GM15510 (cell line): ENCODE results near the gene SLC37A3.

Source experiments
- POLR2A ChIP-seq: IDR thresholded peaks from 3 replicates; pipeline ENCODE4 v1.6.1; 2011; ENCODE audit warnings: borderline replicate concordance; ENCODE audit not compliant: insufficient read length; ENCODE audit errors: extremely low read depth

The SLC37A3 gene

DNA sequence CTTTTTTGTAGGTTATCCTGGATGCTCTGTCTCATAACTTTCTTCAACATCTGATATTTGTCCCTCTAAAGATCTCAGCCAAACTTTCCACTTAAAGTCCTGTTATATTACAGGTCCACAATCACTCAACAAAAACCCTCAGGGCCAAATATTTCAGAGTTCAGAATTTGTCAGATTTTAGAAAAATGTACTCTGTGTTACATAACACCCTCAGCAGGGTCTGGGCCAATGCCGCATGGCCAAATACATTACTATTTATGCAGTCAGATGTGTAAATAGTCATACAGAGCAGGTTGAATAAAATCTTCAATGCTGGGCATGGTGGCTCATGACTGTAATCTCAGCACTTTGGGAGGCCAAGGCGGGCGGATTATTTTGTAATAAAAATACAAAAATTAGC lies 17.0 kb upstream of the SLC37A3 start:
- TF ChIP-seq POLR2A: no peak

DNA sequence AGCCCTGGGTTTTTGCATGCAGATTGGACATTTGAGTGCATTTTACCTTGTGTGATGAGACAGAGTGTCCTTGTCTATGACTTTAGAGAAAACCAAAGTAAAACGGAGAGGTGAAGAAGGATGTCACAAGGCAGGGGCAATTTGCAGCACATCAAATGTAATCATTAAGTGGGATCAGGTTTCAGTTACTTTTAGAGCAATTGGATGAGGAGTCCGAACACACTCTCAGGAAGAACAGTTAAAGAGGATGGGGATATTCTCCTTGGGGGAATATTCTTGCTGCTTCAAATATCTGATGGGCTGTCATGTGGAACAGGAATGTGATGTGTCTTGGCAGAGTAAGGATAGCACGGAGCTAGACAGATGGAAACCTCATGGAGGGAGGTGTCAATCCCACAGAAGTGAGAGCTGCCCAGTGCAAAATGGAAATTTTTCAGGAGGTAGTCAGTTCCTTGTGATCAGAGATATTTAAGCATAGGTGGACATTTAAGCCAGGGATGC lies 6.3 kb upstream of the SLC37A3 start:
- no peak for TF ChIP-seq POLR2A

DNA sequence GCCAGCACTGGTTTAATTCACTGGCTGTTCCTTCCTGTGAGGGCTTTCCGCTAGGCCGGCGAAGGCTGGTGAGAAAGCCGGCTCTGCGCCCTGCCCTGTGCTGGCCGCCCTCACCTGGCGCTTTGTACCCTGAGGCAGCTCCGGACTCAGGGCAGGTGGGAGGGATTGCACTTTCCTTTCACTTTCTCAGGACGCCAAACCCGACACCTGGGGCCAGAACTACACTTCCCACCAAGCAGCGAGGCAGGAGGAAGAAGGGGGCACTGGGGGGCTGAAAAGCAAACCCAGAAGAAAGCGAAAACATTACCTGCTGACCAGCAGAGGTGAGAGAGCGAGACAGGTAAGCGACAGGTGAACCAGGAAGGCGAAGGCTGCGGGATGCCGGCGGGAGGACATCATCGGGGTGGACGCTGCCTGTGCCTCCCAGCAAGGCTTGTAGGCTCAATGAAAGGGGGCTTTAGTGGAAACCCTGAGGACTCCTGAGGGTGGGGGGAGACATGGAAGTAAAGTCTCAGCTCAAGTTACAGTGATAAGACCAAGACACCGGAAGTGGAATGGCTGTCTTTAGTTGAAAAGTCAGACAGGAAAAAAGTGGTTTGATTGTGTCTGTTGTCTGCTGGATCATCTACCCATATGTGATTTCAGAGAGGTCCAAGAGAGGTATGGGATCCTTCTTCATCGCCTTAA lies 5.7 kb upstream of the SLC37A3 start, which contains the start of gene RAB19:
RAB19 (plus strand) TSS at position 181 of the 687 bp plus-strand sequence. CDS start 3,589 bp downstream, outside the sequence.
- no peak for TF ChIP-seq POLR2A

DNA sequence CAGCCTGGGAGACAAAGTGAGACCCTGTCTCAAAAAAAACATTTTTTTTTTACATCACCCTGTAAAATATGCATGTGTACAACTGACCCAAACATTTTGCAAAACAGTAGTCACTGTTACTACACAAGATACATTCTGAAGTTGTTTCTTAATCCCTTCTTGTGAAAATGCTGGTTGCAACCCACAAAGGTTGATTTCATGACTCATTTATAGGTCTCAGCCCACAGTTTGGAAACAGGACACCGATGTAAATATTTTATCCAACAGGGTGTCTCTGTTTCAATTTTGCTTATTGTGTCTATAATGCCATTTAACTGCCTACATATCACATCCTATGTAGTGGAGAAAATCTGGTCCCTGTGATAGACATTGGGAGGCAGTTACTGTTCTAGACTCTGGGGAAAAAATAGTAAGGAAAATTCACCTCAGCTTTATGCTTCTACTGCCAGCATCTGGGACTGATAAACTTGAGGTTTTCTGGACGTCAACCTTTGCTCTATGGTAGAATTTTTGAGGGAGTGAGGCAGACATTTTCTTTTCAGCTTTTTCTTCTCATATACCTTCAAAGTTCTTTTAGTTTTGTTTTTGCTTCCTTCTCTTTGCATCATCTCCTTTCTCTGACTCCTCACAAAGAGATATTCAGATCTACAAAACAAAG lies 4.0 kb upstream of the SLC37A3 start:
- no peak for TF ChIP-seq POLR2A

DNA sequence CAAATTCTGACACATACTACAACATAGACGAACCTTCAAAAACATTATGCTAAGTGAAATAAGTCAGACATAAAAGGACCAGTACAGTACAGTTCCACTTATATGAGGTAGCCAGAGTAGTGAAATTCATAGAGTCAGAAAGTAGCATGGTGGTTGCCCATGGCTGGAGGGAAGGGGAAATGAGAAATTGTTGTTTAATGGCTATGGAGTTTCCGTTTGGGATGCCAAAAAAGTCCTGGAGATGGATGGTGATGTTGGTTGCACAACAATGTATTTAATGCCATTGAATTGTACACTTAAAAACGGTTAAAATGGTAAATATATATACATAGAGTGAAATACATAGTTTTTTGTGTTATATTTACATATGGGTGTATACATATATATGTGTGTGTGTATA lies 2.1 kb upstream of the SLC37A3 start:
- TF ChIP-seq POLR2A: no peak

DNA sequence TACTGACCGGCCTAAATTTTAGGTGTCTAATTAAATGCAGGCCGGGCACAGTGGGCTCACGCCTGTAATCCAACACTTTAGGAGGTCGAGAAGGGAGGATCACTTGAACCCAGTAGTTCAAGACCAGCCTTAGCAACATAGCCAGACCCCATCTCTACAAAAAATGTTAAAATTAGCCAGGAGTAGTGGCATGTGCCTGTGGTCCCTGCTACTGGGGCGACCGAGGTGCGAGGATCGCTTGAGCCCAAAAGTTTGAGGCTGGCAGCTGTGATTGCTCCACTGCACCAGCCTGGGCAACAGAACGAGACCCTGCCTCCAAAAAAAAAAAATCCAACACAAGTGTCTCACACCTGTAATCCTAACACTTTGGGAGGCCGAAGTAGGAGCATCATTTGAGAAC lies 491 bp upstream of the SLC37A3 start:
- TF ChIP-seq POLR2A: no peak

DNA sequence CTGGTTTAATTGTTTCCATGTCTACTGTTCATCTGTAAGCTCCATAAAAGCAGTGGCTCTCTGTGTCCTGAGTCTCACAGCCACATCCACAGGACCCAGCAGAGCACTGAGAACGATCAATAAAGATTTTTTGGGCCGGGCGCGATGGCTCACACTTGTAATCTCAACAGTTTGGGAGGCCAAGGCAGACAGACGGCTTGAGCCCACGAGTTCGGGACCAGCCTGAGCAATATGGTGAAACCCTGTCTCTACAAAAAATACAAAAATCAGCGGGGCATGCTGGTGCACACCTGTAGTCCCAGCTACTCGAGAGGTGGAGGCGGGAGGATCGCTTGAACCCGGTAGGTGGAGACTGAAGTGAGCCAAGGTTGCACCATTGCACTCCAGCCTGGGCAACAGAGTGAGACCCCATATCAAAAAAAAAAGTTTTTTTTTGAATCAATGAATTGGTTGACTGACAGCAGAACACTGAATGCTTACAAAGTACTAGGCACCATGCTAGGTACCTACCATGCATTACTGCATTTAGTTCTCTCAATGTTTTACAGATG lies 4.5 kb downstream of the SLC37A3 start:
- TF ChIP-seq POLR2A: no peak

DNA sequence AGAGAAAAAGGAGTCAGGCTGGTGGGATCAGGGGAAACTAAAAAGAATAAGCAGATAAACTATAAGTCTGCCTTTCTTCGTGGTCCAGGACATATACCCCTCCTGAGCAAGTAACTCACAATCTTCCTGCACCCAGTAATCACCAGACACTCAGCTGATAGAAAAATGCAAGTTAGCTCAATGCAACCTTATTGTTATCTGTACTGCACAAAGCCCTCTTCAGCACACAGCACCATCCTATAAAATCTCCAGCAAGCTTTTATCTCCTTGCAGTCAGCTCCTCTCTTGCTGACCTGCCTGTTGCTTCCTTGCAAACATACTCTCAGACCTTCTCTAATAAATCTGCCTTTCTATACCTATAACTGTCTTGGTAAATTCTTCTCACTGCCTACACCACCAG lies 6.7 kb downstream of the SLC37A3 start:
- no peak for TF ChIP-seq POLR2A

DNA sequence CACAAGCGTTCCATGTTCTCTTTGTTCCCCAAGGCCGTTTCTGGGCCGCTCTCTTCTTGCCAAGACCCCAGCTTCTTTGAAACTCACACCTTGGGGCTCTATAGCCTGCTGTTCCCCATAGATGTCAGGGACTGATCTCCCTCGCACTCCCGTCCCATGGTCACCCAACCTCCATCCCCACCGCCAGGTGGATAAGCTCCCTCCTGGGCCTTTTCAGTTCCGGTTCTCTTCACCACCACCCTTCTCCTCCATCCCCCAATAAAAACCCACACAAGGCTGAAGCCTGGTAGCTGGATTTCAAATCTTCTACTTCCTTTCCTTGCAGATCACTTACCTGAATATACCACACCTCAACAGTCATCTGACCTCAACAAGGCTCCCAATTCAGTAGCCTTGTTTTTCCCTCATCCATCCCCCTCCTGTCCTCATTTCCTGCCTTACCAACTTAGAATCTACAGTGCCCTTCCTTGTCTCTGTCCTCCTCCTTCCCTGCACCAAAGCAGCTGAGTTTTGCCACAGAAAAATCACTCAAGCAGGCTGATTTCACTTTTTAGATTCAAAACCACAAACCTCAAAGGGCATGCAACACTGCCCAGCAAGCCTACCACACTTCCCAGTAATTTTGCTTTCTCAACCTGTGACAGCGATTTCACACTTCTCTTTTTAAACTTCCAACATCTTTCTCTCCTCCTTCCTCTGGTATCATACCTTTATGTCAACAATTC lies 7.7 kb downstream of the SLC37A3 start:
- no peak for TF ChIP-seq POLR2A

DNA sequence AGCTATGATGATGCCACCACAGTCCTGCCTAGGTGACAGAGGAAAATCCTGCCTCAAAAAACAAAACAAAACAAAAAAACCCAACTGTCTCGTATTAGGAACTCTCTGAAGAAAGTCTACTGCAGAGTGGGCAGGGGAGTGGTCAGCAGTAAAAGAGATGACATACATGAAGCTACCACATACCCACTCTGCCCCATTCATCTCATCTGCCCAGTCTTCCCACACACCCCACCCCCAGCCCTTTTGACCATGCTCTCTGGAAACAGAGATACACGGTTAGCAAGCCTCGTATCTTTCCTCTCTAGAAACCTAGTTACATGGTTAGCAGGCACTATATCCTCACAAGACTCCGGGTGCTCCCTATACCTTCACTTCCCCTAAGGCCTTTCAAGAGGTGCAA lies 8.3 kb downstream of the SLC37A3 start:
- no peak for TF ChIP-seq POLR2A

DNA sequence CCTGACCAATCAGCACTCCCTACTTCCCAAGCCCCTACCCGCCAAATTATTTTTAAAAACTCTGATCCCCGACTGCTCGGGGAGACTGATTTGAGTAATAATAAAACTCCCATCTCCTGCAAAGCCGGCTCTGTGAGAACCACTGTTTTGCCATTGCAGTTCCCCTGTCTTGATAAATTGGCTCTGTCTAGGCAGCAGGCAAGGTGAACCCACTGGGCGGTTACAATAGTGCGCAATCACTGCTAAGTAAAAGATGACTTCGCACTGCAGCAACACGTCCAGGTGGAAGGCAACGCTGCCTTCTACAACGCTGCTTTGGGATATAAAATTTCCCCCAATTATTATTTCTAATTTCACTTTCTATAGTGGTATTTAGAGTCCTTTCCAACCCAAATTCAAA lies 8.9 kb downstream of the SLC37A3 start:
- TF ChIP-seq POLR2A: no peak

DNA sequence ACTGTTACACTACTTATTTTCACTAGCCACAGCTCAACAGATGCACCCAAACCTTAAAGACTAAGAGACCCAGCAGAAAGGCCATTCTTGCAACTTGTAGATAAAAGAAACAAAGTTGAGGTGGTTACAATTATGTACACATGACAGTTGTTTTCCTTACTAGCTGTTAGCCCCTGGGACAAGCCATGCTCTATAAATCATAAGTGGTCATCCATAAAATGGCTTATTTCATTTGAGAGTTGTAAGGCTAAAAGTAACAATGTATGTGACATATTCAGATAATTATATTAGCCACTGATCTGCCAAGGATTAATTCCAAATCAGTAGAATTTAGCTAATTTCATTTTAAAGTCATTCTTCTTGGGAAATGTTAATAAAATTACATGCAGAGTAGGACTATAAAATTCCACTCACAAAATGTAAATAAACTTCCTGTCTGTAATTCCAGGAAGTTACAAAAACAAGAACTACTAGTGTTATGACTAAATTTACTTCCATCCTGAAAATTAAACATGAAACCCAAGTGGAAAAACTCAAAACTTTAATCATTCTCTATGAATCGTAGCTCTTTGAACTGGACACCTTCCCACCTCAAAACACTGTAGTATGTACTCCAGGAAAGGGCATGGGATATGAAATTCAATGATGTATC lies 13.3 kb downstream of the SLC37A3 start:
- TF ChIP-seq POLR2A: no peak

DNA sequence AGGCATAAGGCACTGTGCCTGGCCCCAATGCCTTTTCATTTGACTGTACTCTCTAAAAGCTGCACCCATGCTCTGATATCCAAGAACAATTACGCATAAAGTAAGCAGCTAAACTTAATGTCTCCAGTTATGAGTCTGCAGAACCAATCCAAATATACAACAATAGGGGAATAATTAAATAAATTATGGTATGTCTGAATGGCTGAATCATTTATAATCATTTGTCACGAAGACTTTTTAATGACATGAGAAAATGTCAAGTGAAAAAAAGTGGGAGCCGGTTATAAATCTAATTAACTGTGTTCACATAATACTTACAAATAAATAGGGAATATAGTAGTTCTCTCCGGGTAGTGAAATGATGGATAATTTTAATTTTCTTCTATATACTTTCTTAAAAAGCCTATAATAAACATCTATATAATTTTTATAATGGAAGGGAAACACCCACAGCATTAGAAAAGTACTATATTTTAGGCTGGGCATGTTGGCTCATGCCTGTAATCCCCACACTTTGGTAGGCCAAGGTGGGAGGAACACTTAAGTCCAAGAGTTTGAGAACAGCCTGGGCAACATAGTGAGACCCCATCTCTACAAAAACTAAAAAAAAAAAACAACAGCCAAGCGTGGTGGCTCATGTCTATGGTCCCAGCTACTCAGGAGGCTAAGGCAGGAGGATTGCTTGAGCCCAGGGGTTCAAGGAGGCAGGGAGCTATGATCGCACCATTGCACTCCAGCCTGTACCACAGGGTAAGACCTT lies 14.2 kb downstream of the SLC37A3 start:
- TF ChIP-seq POLR2A: no peak
